Body of pancreas (tissue), 4 donors: Measurements from ENCODE around the gene FAM193A. TPM values are rescaled to one million over a fixed set of nuclear protein-coding genes. Genes with fewer than 3 reads are reported as not detected.

ENCODE experiments used
- ATAC-seq: fragments of 150-250 bp; one replicate; pipeline ENCODE4 v1.9.1; 2016
- DNase-seq, 4 donors: peaks; one replicate each; pipeline ENCODE4 v3.0.0-alpha.2; 2019
- H3K27ac ChIP-seq, 4 donors: fragments of 200-600 bp; sonication (generic); 1 replicate in 3 of 4; 2 replicates in 1 of 4; pipeline versions ENCODE4 v1.5.1 to v1.6.1; 2016 to 2019; ENCODE audit warnings: mild to moderate bottlenecking in 1 of 4, mixed read lengths in 1 of 4, moderate library complexity in 1 of 4
- H3K27me3 ChIP-seq, 2 donors: fragments of 200-600 bp; sonication (generic); one replicate each; pipeline ENCODE4 v1.6.0; 2016; ENCODE audit warnings: mild to moderate bottlenecking in 1 of 2
- H3K36me3 ChIP-seq, 2 donors: fragments of 200-600 bp; sonication (generic); replicated peaks in 1 of 2; 2 replicates each; pipeline ENCODE4 v1.5.1; 2016; ENCODE audit warnings: low read depth in 2 of 2; ENCODE audit not compliant: insufficient read depth in 1 of 2
- H3K4me1 ChIP-seq: fragments of 200-600 bp; sonication (generic); one replicate; pipeline ENCODE4 v1.6.0; 2016
- H3K4me3 ChIP-seq, 2 donors: fragments of 200-600 bp; sonication (generic); 1 replicate in 1 of 2; 2 replicates in 1 of 2; pipeline ENCODE4 v1.5.1; 2016 to 2019
- H3K9me3 ChIP-seq, 3 donors: fragments of 200-600 bp; sonication (generic); 1 replicate in 2 of 3; 2 replicates in 1 of 3; pipeline ENCODE4 v1.5.1; 2016
- POLR2A ChIP-seq, 3 donors: fragments of 450-650 bp; IDR thresholded peaks; one replicate each; pipeline ENCODE4 v1.6.1; 2016; ENCODE audit warnings: antibody characterized with exemption in 3 of 3, mild to moderate bottlenecking in 2 of 3
- WGBS, 2 donors: methylation state at CpG; one replicate each; pipeline ENCODE4 v1.1.5; 2017; 5-methylcytosine and 5-hydroxymethylcytosine counted together
- intact Hi-C: fragments of 100-400 bp; cut with DNase I; formaldehyde crosslinking; loops from one replicate; pipeline ENCODE4 v1.15.1; 2023
- total RNA-seq, 2 donors: library from RNA; depleted of rRNA; stranded (reverse); fragments of >200 nt; gene quantifications; one replicate each; pipeline ENCODE4 v1.1.0, GENCODE V29; 2016
- TF ChIP-seq, protein P1 (sequence below), 7 experiments: fragments of 450-650 bp in 4 of 7; fragments of 200-600 bp in 3 of 7; sonication (generic) in 3 of 7; IDR thresholded peaks; one replicate each; pipeline ENCODE4 v1.5.1; 2016 to 2019; ENCODE audit warnings: antibody characterized with exemption in 7 of 7

FAM193A gene
- total RNA-seq, 2 donors from 2014 or later: 14.8 to 22.7 TPM

DNA sequence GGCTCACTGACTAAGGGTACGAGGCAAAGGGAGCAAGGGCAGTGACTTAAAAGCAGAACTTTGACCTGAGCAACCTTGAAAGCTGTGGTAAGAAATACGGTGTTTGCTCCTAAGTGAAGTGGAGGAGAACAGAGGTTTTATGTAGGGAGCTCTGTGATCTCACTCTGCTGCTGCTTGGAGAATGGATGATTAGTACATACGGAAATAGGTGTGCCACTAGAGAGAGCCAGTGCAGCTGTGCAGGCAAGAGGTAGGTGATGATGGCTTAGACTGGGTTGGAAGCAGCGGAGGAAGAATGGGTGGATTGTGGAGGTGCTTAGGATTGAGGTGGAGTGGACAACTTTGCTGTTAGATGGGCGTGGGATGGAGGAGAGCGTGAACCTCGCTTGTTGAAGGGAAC lies 85.0 kb downstream of the FAM193A start:
- Histone ChIP-seq H3K4me1 (no peaks in the 10 kb centered on the region), H3K9me3 (no peaks in the 10 kb centered on the region), H3K4me3 (no peak overlapping the region), H3K36me3 (peaks cover 0 to 2% of the 10 kb centered on the region in 2 donors), H3K27me3 (no peaks in the 10 kb centered on the region), H3K27ac (no peak overlapping the region)
- no peak for DNase-seq
- intact Hi-C loops: no loop called here
- no peak for ATAC-seq
- TF ChIP-seq, protein P1, sequence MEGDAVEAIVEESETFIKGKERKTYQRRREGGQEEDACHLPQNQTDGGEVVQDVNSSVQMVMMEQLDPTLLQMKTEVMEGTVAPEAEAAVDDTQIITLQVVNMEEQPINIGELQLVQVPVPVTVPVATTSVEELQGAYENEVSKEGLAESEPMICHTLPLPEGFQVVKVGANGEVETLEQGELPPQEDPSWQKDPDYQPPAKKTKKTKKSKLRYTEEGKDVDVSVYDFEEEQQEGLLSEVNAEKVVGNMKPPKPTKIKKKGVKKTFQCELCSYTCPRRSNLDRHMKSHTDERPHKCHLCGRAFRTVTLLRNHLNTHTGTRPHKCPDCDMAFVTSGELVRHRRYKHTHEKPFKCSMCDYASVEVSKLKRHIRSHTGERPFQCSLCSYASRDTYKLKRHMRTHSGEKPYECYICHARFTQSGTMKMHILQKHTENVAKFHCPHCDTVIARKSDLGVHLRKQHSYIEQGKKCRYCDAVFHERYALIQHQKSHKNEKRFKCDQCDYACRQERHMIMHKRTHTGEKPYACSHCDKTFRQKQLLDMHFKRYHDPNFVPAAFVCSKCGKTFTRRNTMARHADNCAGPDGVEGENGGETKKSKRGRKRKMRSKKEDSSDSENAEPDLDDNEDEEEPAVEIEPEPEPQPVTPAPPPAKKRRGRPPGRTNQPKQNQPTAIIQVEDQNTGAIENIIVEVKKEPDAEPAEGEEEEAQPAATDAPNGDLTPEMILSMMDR (IDR thresholded peaks at IDR 0.05): no peak
- TF ChIP-seq POLR2A (IDR thresholded peaks at IDR 0.05): no peak
- 81 to 84% methylated on average over 7 of the region's 7 CpGs for WGBS, 2 donors

GRCh38 chr4:2623442-2623841 lies 87.0 kb downstream of the FAM193A start:
- H3K27me3 ChIP-seq: no peaks in the 10 kb centered on the region
- no peak overlapping the region for H3K27ac ChIP-seq
- H3K4me1 ChIP-seq: no peaks in the 10 kb centered on the region
- H3K4me3 ChIP-seq: no peak overlapping the region
- no peak for DNase-seq
- 94 to 98% methylated on average over 5 of the region's 6 CpGs for WGBS, 2 donors
- intact Hi-C loops: no loop called here
- H3K9me3 ChIP-seq: no peaks in the 10 kb centered on the region
- no peak for ATAC-seq
- peaks cover 0 to 4% of the 10 kb centered on the region in 2 donors for H3K36me3 ChIP-seq
- TF ChIP-seq, protein P1 (IDR thresholded peaks at IDR 0.05): no peak
- TF ChIP-seq POLR2A (IDR thresholded peaks at IDR 0.05): no peak

DNA sequence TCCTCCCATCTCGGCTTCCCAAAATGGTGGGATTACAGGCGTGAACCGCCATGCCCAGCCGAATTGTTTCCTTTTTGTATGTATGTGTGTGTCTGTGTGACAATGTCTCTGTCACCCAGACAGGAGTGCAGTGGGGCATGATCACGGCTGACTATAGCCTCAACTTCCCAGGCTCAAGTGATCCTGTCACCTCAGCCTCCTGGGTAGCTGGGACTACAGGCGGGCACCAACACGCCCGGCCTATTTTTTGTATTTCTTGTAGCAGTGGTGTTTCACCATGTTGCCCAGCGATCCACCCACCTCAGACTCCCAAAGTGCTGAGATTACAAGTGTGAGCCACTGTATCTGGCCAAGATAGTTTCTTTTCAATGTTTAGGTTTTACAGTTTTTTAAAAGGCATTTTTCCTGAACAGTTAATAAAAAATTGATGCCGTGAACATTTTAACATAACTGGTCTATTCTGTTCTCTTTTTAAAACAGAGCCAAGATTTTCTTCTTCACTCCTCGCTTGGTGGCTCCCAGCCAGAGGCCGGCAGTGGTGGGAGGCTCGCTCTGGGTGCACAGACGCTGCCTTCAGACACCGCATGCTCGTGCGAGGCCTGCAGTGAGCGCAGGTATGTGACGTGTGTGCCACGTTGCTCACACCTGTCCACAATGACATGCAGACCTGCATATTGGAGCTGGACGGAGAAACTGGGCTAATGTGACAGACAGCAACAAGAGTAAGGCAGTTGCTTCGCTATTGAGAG lies 88.5 kb downstream of the FAM193A start:
- peaks cover 0 to 4% of the 10 kb centered on the region in 2 donors for H3K36me3 ChIP-seq
- ATAC-seq: no peak
- H3K4me1 ChIP-seq: no peaks in the 10 kb centered on the region
- no peaks in the 10 kb centered on the region for H3K9me3 ChIP-seq
- 85 to 86% methylated on average over 22 of the region's 22 CpGs for WGBS, 2 donors
- no peak for TF ChIP-seq POLR2A (IDR thresholded peaks at IDR 0.05)
- TF ChIP-seq, protein P1 (IDR thresholded peaks at IDR 0.05): no peak
- intact Hi-C loops: no loop called here
- H3K4me3 ChIP-seq: no peak overlapping the region
- no peak overlapping the region for H3K27ac ChIP-seq
- no peaks in the 10 kb centered on the region for H3K27me3 ChIP-seq
- no peak for DNase-seq

DNA sequence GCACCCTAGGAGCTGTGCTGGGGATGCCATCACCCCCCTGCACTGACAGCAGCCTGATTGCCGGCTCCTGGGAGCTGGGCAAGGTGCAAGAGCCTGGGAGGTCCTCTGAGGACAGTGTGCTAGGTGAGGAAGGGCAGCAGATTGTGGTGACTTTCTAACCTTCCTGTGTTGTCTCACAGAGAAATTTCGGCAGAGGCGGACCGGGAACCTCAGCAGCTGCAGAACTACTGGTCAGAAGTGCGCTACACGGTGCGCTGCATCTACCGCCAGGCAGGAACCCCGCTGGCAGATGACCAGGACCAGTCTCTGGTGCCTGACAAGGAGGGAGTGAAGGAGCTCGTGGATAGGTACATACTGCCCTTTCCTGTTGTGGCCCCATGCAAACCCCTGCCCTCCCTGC lies 89.8 kb downstream of the FAM193A start:
- 40 to 43% methylated on average over 1 to 10 of the region's 10 CpGs for WGBS, 2 donors
- no peaks in the 10 kb centered on the region for H3K27me3 ChIP-seq
- no peaks in the 10 kb centered on the region for H3K4me1 ChIP-seq
- TF ChIP-seq, protein P1 (IDR thresholded peaks at IDR 0.05): no peak
- no peak for TF ChIP-seq POLR2A (IDR thresholded peaks at IDR 0.05)
- peaks cover 0 to 4% of the 10 kb centered on the region in 2 donors for H3K36me3 ChIP-seq
- ATAC-seq: no peak
- intact Hi-C loops: no loop called here
- peak in 3 of 4 donors; percentile 16 to 38 (median 25) for DNase-seq
- H3K4me3 ChIP-seq: no peak overlapping the region
- H3K27ac ChIP-seq: no peak overlapping the region
- no peaks in the 10 kb centered on the region for H3K9me3 ChIP-seq
